Lower leg skin (tissue), 4 donors: ENCODE data around the gene SORCS2. TPM values are rescaled to one million over a fixed set of nuclear protein-coding genes. Genes with fewer than 3 reads are reported as not detected.

Experiments
- DNase-seq, 2 donors: peaks; one replicate each; pipeline ENCODE4 v3.0.0-alpha.2; 2019; ENCODE audit warnings: low spot score in 2 of 2
- H3K4me3 ChIP-seq: fragments of 200-600 bp; sonication (generic); 2 replicates; pipeline ENCODE4 v1.5.1; 2017; ENCODE audit warnings: mild to moderate bottlenecking, low read depth; ENCODE audit not compliant: poor library complexity, severe bottlenecking
- CTCF ChIP-seq, 3 donors: fragments of 450-650 bp; IDR thresholded peaks; one replicate each; pipeline ENCODE4 v1.5.1; 2016; ENCODE audit warnings: antibody characterized with exemption in 3 of 3, mild to moderate bottlenecking in 3 of 3, moderate library complexity in 2 of 3
- POLR2A ChIP-seq, 2 donors: fragments of 450-650 bp; IDR thresholded peaks; one replicate each; pipeline ENCODE4 v1.6.1; 2016 to 2017; ENCODE audit warnings: antibody characterized with exemption in 2 of 2, mild to moderate bottlenecking in 1 of 2, moderate library complexity in 1 of 2
- WGBS, 2 donors: methylation state at CpG; one replicate each; pipeline ENCODE4 v1.1.5; 2018; 5-methylcytosine and 5-hydroxymethylcytosine counted together
- intact Hi-C: fragments of 100-400 bp; cut with DNase I; formaldehyde crosslinking; loops from one replicate; pipeline ENCODE4 v1.15.0; 2023; ENCODE audit warnings: low total_unique reads
- total RNA-seq, 4 donors: library from RNA; depleted of rRNA; stranded (reverse); fragments of >200 nt; gene quantifications; one replicate each; pipeline ENCODE4 v1.1.0, GENCODE V29; 2016

The SORCS2 gene
- total RNA-seq, 4 donors from 2014 or later = 1.1 to 6.4 (median 1.5) TPM

- DNase-seq = no peak
- 85 to 86% methylated on average over 21 of the region's 21 CpGs for WGBS, 2 donors
- H3K4me3 ChIP-seq = no peak overlapping the region
- TF ChIP-seq POLR2A (IDR thresholded peaks at IDR 0.05) (no peak), CTCF (IDR thresholded peaks at IDR 0.05) (no peak)
- intact Hi-C loops = no loop called here
These were observed 150.1 kb downstream of the SORCS2 start for GRCh38 chr4:7342223-7343080.

DNA sequence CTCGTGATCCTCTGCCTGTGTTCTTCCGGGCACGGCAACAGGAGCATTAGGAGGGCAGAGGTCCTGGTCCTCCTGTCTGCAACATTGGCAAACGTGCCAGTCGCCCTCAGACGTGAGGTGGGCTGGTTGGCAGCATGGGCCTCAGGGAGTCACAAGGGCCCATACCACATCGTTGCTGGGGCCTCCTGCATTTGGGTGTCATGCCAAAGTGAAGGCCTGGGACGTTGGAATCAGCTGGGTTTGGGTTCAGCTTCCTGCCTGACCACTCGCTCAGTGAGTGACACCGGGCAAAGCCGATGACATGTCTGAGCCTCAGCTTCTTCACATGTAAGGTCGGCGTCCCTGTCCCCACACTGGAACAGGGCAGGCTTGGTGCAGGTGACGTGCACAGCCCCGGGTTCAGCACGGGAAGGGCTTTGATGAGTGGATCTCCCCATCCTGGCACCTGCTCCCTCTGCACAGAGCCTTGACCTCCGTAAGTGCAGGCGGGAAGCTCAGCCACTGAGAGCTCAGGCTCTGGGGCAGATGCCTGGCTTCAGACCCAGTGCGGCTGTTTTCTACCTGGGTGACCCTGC lies 150.8 kb downstream of the SORCS2 start:
- H3K4me3 ChIP-seq = no peak overlapping the region
- TF ChIP-seq CTCF (IDR thresholded peaks at IDR 0.05) (no peak), POLR2A (IDR thresholded peaks at IDR 0.05) (no peak)
- intact Hi-C loops = no loop called here
- DNase-seq = no peak
- WGBS, 2 donors = 86 to 93% methylated on average over 15 to 16 of the region's 19 CpGs

DNA sequence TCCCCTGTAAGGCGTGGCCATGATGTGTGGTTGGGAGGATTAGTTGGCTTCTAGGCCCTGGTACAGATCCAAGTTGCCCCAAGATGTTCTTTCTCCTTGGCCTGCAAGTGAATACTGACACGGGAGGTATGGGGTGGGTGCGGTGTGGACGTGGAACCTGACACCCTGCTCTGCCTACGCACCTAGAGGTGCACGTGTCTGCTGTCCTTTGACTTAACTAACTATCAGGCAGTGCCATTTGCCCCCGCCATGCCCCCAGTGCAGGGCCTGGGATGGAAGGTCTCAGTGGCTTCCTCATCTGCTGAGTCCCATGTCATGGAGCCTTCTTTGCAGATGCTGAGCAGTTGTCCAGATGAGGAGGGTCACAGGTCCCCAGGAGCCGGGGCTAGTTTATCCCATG lies 151.6 kb downstream of the SORCS2 start:
- H3K4me3 ChIP-seq = no peak overlapping the region

DNA sequence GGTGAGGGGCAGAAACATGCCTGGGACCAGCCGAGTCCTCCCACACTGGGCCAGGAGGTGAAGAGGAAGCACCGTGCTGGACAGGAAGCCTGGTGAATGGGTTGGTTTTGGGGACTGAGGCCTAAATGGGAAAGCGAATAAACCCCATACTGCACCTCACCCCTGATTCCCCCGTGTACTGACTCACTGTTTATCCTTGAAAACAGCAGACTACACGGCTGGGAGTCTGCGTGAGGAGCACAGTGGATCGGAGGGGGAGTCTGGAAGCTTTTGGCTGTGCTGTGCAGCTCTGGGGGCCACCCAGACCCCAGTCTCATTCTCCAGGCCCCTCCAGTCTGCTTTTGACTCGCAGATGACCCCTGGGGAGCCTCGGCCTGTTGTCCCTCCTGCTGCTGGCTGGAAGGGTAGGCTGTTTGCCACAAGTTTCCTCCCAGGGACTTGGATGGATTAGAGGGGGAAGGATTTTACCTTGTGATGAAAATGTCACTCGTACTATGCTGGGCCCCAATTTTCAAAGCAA lies 152.4 kb downstream of the SORCS2 start:
- WGBS, 2 donors = 89 to 91% methylated on average over 10 of the region's 10 CpGs
- intact Hi-C loops = no loop called here
- TF ChIP-seq POLR2A (IDR thresholded peaks at IDR 0.05) (no peak), CTCF (IDR thresholded peaks at IDR 0.05) (no peak)
- no peak overlapping the region for H3K4me3 ChIP-seq
- no peak for DNase-seq

More for the DNA sequence above, 151.6 kb downstream of the SORCS2 start:
- TF ChIP-seq POLR2A (IDR thresholded peaks at IDR 0.05) (no peak), CTCF (IDR thresholded peaks at IDR 0.05) (no peak)
- WGBS, 2 donors = 47 to 71% methylated on average over 6 to 8 of the region's 8 CpGs
- DNase-seq = no peak
- intact Hi-C loops = no loop called here

GRCh38 chr4:7347981-7348380 lies 155.6 kb downstream of the SORCS2 start:
- no peak overlapping the region for H3K4me3 ChIP-seq
- TF ChIP-seq POLR2A (IDR thresholded peaks at IDR 0.05) = no peak
- no peak for TF ChIP-seq CTCF (IDR thresholded peaks at IDR 0.05)
- 87 to 90% methylated on average over 7 of the region's 7 CpGs for WGBS, 2 donors
- DNase-seq = no peak
- intact Hi-C loops = no loop called here
